SK-N-SH (cell line): ENCODE results near the gene BGN. TPM values are rescaled to one million over a fixed set of nuclear protein-coding genes. Genes with fewer than 3 reads are reported as not detected.

Source experiments
- CTCF ChIA-PET: fragments of 300-600, 350-600 bp; formaldehyde crosslinking; extraction: SDS; loops from one replicate; lab custom pipeline; 2021; lab: Yijun Ruan, JAX
- POLR2A ChIA-PET: fragments of 350-600 bp; sonication (Branson Sonifier 250); formaldehyde crosslinking; extraction: SDS; loops from one replicate; lab custom pipeline; 2020; ENCODE audit warnings: antibody characterized with exemption, inconsistent platforms; lab: Yijun Ruan, JAX
- DNase-seq: peaks from one replicate; pipeline ENCODE4 v3.0.0; 2012
- H2AFZ ChIP-seq: fragments of 200-600 bp; sonication (generic); 2 replicates; pipeline ENCODE4 v1.8.1; 2016; ENCODE audit warnings: antibody characterized with exemption, mild to moderate bottlenecking, low read depth
- H3F3A ChIP-seq: fragments of 200-600 bp; sonication (generic); replicated peaks from 2 replicates; pipeline ENCODE3; 2016; ENCODE audit warnings: antibody characterized with exemption, mild to moderate bottlenecking; ENCODE audit not compliant: insufficient read depth
- H3K27ac ChIP-seq, 2 experiments: fragments of 200-500 bp in 1 of 2; fragments of 200-600 bp in 1 of 2; sonication (Bioruptor generic) in 1 of 2; sonication (generic), shearing (Covaris generic) in 1 of 2; 2 replicates each; pipeline versions ENCODE4 v1.5.1 to v1.6.1; 2014 to 2016; ENCODE audit warnings: low read depth in 2 of 2, inconsistent platforms in 1 of 2, low read length in 1 of 2, mild to moderate bottlenecking in 1 of 2, mixed read lengths in 1 of 2
- H3K27me3 ChIP-seq: fragments of 200-600 bp; sonication (generic), shearing (Covaris generic); 2 replicates; pipeline ENCODE4 v1.6.1; 2016; ENCODE audit warnings: mixed run types; ENCODE audit not compliant: insufficient read depth
- H3K36me3 ChIP-seq, 2 experiments: fragments of 200-500 bp in 1 of 2; fragments of 200-600 bp in 1 of 2; sonication (Bioruptor generic) in 1 of 2; sonication (generic) in 1 of 2; replicated peaks in 1 of 2; 2 replicates each; pipeline versions ENCODE3 to v1.5.1; 2014 to 2016; ENCODE audit warnings: low read length in 1 of 2, mild to moderate bottlenecking in 1 of 2; ENCODE audit not compliant: insufficient read depth in 2 of 2, control insufficient read depth in 1 of 2
- H3K4me1 ChIP-seq, 2 experiments: fragments of 200-500 bp in 1 of 2; fragments of 200-600 bp in 1 of 2; sonication (Bioruptor generic) in 1 of 2; sonication (generic), shearing (Covaris generic) in 1 of 2; 2 replicates each; pipeline versions ENCODE4 v1.5.1 to v1.6.1; 2014 to 2016; ENCODE audit warnings: low read depth in 1 of 2, low read length in 1 of 2, mixed run types in 1 of 2; ENCODE audit not compliant: insufficient read depth in 2 of 2, control insufficient read depth in 1 of 2
- H3K4me2 ChIP-seq: fragments of 200-600 bp; sonication (generic), shearing (Covaris generic); 2 replicates; pipeline ENCODE4 v1.6.1; 2017; ENCODE audit warnings: mixed run types
- H3K4me3 ChIP-seq, 2 experiments: fragments of 200-500 bp in 1 of 2; fragments of 200-600 bp in 1 of 2; sonication (Bioruptor generic) in 1 of 2; sonication (generic), shearing (Covaris generic) in 1 of 2; 2 replicates each; pipeline versions ENCODE4 v1.5.1 to v1.8.1; 2014 to 2016; ENCODE audit warnings: low read depth in 2 of 2, inconsistent platforms in 1 of 2, low read length in 1 of 2, mild to moderate bottlenecking in 1 of 2, mixed read lengths in 1 of 2, moderate library complexity in 1 of 2
- H3K79me2 ChIP-seq: fragments of 200-600 bp; sonication (generic); 2 replicates; pipeline ENCODE4 v1.8.1; 2017; ENCODE audit warnings: mild to moderate bottlenecking; ENCODE audit not compliant: insufficient read depth
- H3K9ac ChIP-seq: fragments of 200-600 bp; sonication (generic); 2 replicates; pipeline ENCODE4 v1.6.1; 2017; ENCODE audit warnings: mixed run types
- H3K9me2 ChIP-seq: fragments of 200-600 bp; sonication (generic); 2 replicates; pipeline ENCODE4 v1.6.1; 2017; ENCODE audit warnings: mixed run types
- H3K9me3 ChIP-seq: fragments of 200-600 bp; sonication (generic); 2 replicates; pipeline ENCODE4 v1.6.1; 2017; ENCODE audit warnings: mixed run types, mild to moderate bottlenecking, moderate library complexity
- H4K20me1 ChIP-seq: fragments of 200-600 bp; sonication (generic); 2 replicates; pipeline ENCODE4 v1.6.1; 2017; ENCODE audit warnings: mild to moderate bottlenecking, mixed run types; ENCODE audit not compliant: insufficient read depth
- FOSL2 ChIP-seq: IDR thresholded peaks from 2 replicates; pipeline ENCODE4 v1.4.0; 2012; ENCODE audit warnings: low read depth, mild to moderate bottlenecking, moderate library complexity, borderline replicate concordance
- GATA2 ChIP-seq: sonication (generic); formaldehyde crosslinking; IDR thresholded peaks from 2 replicates; pipeline ENCODE4 v1.5.0; 2020; ENCODE audit warnings: mild to moderate bottlenecking, missing genetic modification reagents
- MXI1 ChIP-seq: IDR thresholded peaks from 2 replicates; pipeline ENCODE4 v1.6.1; 2012; ENCODE audit warnings: mild to moderate bottlenecking, low read depth, low read length, improper control_type of control experiment
- NFIC ChIP-seq: IDR thresholded peaks from 2 replicates; pipeline ENCODE4 v1.4.0; 2012; ENCODE audit warnings: borderline replicate concordance
- NRF1 ChIP-seq: IDR thresholded peaks from 2 replicates; pipeline ENCODE4 v1.6.1; 2012; ENCODE audit warnings: low read depth, mild to moderate bottlenecking, low read length
- POLR2AphosphoS5 ChIP-seq: IDR thresholded peaks from 2 replicates; pipeline ENCODE4 v1.6.1; 2012; ENCODE audit warnings: low read depth, low read length
- RAD21 ChIP-seq: IDR thresholded peaks from 2 replicates; pipeline ENCODE4 v1.6.1; 2012; ENCODE audit warnings: mild to moderate bottlenecking, low read length
- SMC3 ChIP-seq: IDR thresholded peaks from 2 replicates; pipeline ENCODE4 v1.6.1; 2012; ENCODE audit warnings: low read depth, low read length, improper control_type of control experiment
- TAF1 ChIP-seq: IDR thresholded peaks from 2 replicates; pipeline ENCODE4 v1.6.1; 2012; ENCODE audit warnings: low read depth, mild to moderate bottlenecking, low read length, moderate library complexity, borderline replicate concordance
- YY1 ChIP-seq: IDR thresholded peaks from 2 replicates; pipeline ENCODE4 v1.4.0; 2012; ENCODE audit warnings: low read depth, mild to moderate bottlenecking
- WGBS: methylation state at CpG from one replicate; pipeline ENCODE4 v1.1.6; 2017; ENCODE audit warnings: low lambda C conversion rate; 5-methylcytosine and 5-hydroxymethylcytosine counted together
- polyA plus RNA-seq, 3 experiments: library from polyadenylated mRNA; depleted of rRNA; stranded (reverse); fragments of >200 nt; gene quantifications; 2 replicates each; pipeline ENCODE4 v1.2.3, GENCODE V29; 2012
- TF ChIP-seq, protein P1 (sequence below): fragments of 200-600 bp; sonication (generic); IDR thresholded peaks from 2 replicates; pipeline ENCODE4 v1.6.1; 2017; ENCODE audit warnings: antibody characterized with exemption, mild to moderate bottlenecking, moderate library complexity
- TF ChIP-seq, protein P2 (sequence below): fragments of 150-350 bp; IDR thresholded peaks from 2 replicates; pipeline ENCODE4 v1.6.1; 2016; ENCODE audit warnings: mild to moderate bottlenecking, low read depth, low read length
- TF ChIP-seq, protein P3 (sequence below): IDR thresholded peaks from 2 replicates; pipeline ENCODE4; 2012
- TF ChIP-seq, protein P4 (sequence below): IDR thresholded peaks from 2 replicates; pipeline ENCODE4 v1.4.0; 2012; ENCODE audit warnings: low read depth

The BGN gene
- polyA plus RNA-seq, 1 of the 3 experiments (the other 2 are of a cell fraction): 28.9 TPM

DNA sequence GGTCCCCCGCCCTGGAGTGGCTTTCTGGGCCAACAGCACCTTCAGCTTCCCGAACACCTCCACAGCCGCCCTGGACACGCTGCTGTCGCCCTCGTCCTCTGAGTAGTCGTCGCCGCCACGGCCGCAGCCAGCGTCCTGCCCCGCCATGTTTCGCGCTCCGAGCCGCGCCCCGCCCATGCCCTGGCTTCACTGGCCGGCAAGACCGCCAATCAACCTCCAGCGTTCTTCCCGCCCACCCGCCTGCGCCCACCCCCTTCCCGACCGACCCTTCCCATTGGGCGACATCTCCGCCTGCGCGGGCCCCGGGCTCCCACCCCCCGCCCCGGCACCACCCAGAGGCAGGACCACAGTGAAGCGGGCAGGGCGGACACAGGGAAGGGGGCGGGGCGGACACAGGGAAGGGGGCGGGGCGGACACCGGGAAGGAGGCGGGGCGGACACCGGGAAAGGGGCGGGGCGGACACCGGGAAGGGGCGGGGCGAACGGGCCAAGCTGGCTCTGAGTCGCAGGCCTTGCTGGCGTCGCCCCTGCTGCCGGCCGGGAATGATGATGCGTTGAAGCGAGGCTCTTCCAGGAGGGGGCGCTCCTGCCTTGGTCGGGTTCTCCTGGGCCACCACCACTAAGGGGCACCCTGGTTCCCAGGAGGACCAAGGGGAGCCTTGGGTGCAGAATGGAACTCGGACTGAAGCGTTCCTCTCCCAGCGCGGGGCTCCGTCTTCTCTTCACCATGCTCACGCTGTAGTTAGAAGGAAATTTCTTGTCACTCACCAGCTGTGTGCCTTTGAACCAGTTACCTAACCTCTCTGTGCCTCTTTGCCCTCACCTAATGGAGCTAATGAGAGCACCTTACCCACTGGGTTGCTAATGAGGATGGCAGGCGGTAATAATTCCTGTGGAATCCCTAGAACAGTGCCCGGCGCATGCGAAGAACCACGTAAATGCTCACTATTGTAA, 24.1 kb upstream of the BGN start, which contains the start of gene HAUS7:
TSS of gene HAUS7 (minus strand) at position 166 of the 953 bp plus-strand sequence. CDS start at position 147, 19 bp downstream.
- peak within 1 kb of the TSS; percentile 76 for H3K4me2 ChIP-seq
- H3K9me3 ChIP-seq: no peaks in the 10 kb centered on the region
- H2AFZ ChIP-seq: no peak within 1 kb of the TSS
- DNase-seq: peak; percentile 95
- TF ChIP-seq, protein P1, sequence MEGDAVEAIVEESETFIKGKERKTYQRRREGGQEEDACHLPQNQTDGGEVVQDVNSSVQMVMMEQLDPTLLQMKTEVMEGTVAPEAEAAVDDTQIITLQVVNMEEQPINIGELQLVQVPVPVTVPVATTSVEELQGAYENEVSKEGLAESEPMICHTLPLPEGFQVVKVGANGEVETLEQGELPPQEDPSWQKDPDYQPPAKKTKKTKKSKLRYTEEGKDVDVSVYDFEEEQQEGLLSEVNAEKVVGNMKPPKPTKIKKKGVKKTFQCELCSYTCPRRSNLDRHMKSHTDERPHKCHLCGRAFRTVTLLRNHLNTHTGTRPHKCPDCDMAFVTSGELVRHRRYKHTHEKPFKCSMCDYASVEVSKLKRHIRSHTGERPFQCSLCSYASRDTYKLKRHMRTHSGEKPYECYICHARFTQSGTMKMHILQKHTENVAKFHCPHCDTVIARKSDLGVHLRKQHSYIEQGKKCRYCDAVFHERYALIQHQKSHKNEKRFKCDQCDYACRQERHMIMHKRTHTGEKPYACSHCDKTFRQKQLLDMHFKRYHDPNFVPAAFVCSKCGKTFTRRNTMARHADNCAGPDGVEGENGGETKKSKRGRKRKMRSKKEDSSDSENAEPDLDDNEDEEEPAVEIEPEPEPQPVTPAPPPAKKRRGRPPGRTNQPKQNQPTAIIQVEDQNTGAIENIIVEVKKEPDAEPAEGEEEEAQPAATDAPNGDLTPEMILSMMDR: peak; percentile 76
- no peak for TF ChIP-seq TAF1
- TF ChIP-seq, protein P2, sequence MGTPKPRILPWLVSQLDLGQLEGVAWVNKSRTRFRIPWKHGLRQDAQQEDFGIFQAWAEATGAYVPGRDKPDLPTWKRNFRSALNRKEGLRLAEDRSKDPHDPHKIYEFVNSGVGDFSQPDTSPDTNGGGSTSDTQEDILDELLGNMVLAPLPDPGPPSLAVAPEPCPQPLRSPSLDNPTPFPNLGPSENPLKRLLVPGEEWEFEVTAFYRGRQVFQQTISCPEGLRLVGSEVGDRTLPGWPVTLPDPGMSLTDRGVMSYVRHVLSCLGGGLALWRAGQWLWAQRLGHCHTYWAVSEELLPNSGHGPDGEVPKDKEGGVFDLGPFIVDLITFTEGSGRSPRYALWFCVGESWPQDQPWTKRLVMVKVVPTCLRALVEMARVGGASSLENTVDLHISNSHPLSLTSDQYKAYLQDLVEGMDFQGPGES: no peak
- peak; percentile 63; the same call in 1 of the 2 replicates for TF ChIP-seq YY1
- TF ChIP-seq, protein P3, sequence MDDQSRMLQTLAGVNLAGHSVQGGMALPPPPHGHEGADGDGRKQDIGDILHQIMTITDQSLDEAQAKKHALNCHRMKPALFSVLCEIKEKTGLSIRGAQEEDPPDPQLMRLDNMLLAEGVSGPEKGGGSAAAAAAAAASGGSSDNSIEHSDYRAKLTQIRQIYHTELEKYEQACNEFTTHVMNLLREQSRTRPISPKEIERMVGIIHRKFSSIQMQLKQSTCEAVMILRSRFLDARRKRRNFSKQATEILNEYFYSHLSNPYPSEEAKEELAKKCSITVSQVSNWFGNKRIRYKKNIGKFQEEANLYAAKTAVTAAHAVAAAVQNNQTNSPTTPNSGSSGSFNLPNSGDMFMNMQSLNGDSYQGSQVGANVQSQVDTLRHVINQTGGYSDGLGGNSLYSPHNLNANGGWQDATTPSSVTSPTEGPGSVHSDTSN: peak; percentile 95
- TF ChIP-seq SMC3: peak; percentile 92
- TF ChIP-seq GATA2: no peak
- TF ChIP-seq POLR2AphosphoS5: no peak
- no peak for TF ChIP-seq FOSL2
- TF ChIP-seq RAD21: peak; percentile 83
- TF ChIP-seq NRF1: peak; percentile 51
- TF ChIP-seq MXI1: 0 out of 2 replicates have a peak, but pooled peaks have one; percentile 48
- TF ChIP-seq, protein P4, sequence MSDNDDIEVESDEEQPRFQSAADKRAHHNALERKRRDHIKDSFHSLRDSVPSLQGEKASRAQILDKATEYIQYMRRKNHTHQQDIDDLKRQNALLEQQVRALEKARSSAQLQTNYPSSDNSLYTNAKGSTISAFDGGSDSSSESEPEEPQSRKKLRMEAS: no peak
- TF ChIP-seq NFIC: no peak
- WGBS: 53% methylated on average over 31 of the region's 70 CpGs
- H3K4me1 ChIP-seq: peaks cover 0 to 16% of the 10 kb centered on the region in 2 experiments; a peak in 1 of 4 replicates
- ChIA-PET CTCF (interaction anchor here (0.6 to 11.6 kb wide), 32 partner anchors 9 to 529 kb away, joined by 3 to 203 read pairs (median 6); partner anchors contain the start of genes BGN, SLC6A8 and TREX2), POLR2A (interaction anchor here (1.3 kb wide), 1 partner anchor 36 kb away, joined by 4 read pairs; no protein-coding TSS in a partner anchor)
- H3K79me2 ChIP-seq: peaks cover 11% of the 10 kb centered on the region
- peak within 1 kb of the TSS; percentile 65 to 73 for H3K4me3 ChIP-seq
- no peaks in the 10 kb centered on the region for H3K9me2 ChIP-seq
- peaks cover 0 to 2% of the 10 kb centered on the region in 2 experiments for H3K36me3 ChIP-seq
- peak within 1 kb of the TSS in 1 of 2 experiments; percentile 24; a peak in 2 of 4 replicates for H3K27ac ChIP-seq
- no peaks in the 10 kb centered on the region for H4K20me1 ChIP-seq
- peak within 1 kb of the TSS; percentile 63; the same call in 1 of the 2 replicates for H3K9ac ChIP-seq
- no peaks in the 10 kb centered on the region for H3K27me3 ChIP-seq
- no peaks in the 10 kb centered on the region for H3F3A ChIP-seq
